ENCODE data around the gene FADS2. TPM values are rescaled to one million over a fixed set of nuclear protein-coding genes. Genes with fewer than 3 reads are reported as not detected.

FADS2 gene
- total and polyA plus RNA-seq, 2 of the 13 experiments (the other 11 are each of a cell fraction or from before 2014, with no cell fraction given), result 90.1 to 124 TPM

GRCh38 chr11:61899146-61899841, 71.2 kb downstream of the FADS2 start (continued):
- TF ChIP-seq GMEB1 (CRISPR knock-in tag; IDR thresholded peaks at IDR 0.05; ENCODE audit: borderline replicate concordance), result 0 out of 2 replicates have a peak, but pooled peaks have one; percentile 27
- TF ChIP-seq SOX6 (IDR thresholded peaks at IDR 0.05), result no peak
- peak; percentile 15; the same call in 1 of the 2 replicates for TF ChIP-seq SOX6 (CRISPR knock-in tag; IDR thresholded peaks at IDR 0.05)
- peak; percentile 66; the same call in 1 of the 2 replicates for TF ChIP-seq ERF (CRISPR knock-in tag; IDR thresholded peaks at IDR 0.05)
- 0 out of 2 replicates have a peak, but pooled peaks have one; percentile 13 for TF ChIP-seq ZNF772 (CRISPR knock-in tag; IDR thresholded peaks at IDR 0.05)
- no peak for TF ChIP-seq RNF2 (conservative IDR thresholded peaks at IDR 0.05; ENCODE audit: low read depth)
- TF ChIP-seq PAX8 (CRISPR knock-in tag; IDR thresholded peaks at IDR 0.05; ENCODE audit: borderline replicate concordance), result no peak
- peak; percentile 37; the same call in 1 of the 2 replicates for TF ChIP-seq CEBPG (CRISPR knock-in tag; IDR thresholded peaks at IDR 0.05)
- peak; percentile 35; the same call in 1 of the 2 replicates for TF ChIP-seq ZNF672 (CRISPR knock-in tag; IDR thresholded peaks at IDR 0.05)
- no peak; the same call in 1 of the 2 replicates for TF ChIP-seq MEIS2 (CRISPR knock-in tag; IDR thresholded peaks at IDR 0.05)
- no peak for TF ChIP-seq HHEX (CRISPR knock-in tag; IDR thresholded peaks at IDR 0.05)
- peak; percentile 72 for TF ChIP-seq HNF1B (CRISPR knock-in tag; IDR thresholded peaks at IDR 0.05)
- TF ChIP-seq CSRNP1 (CRISPR knock-in tag; IDR thresholded peaks at IDR 0.05), result no peak
- no peak for TF ChIP-seq ZNF713 (CRISPR knock-in tag; IDR thresholded peaks at IDR 0.05)
- no peak for TF ChIP-seq RFX1 (IDR thresholded peaks at IDR 0.05)
- no peak for TF ChIP-seq ZNF629 (CRISPR knock-in tag; conservative IDR thresholded peaks at IDR 0.05)
- TF ChIP-seq PHF5A (CRISPR knock-in tag; IDR thresholded peaks at IDR 0.05; ENCODE audit: low read depth, unreplicated experiment), result no peak
- no peak for TF ChIP-seq ATRX (CRISPR knock-in tag; IDR thresholded peaks at IDR 0.05; ENCODE audit: borderline replicate concordance)
- TF ChIP-seq ZNF276 (CRISPR knock-in tag; IDR thresholded peaks at IDR 0.05; ENCODE audit: low read depth), result no peak
- no peak for TF ChIP-seq ZNF850 (CRISPR knock-in tag; conservative IDR thresholded peaks at IDR 0.05)
- TF ChIP-seq RXRA (CRISPR knock-in tag; IDR thresholded peaks at IDR 0.05), result peak; percentile 31; the same call in 1 of the 2 replicates
- TF ChIP-seq CENPBD1 (CRISPR knock-in tag; IDR thresholded peaks at IDR 0.05; ENCODE audit: borderline replicate concordance, low read depth), result no peak
- TF ChIP-seq ZNF224 (CRISPR knock-in tag; IDR thresholded peaks at IDR 0.05), result no peak

Measured in HepG2 (cell line).